HG03354 (cell line): ENCODE results near the gene ATP8A1.
"Not testable (repeated sequence)": the region's sequence is repeated elsewhere in the genome, so short reads cannot be mapped to it uniquely, and the experiment has no call there.

ENCODE experiments used
- ATAC-seq: cut with Tn5 transposase; IDR thresholded peaks from one replicate; pipeline ENCODE4 v1.9.1; 2021; ENCODE audit warnings: mild to moderate bottlenecking; ENCODE audit not compliant: unreplicated experiment, poor library complexity, severe bottlenecking

The ATP8A1 gene

GRCh38 chr4:42519803-42520417, 137.0 kb downstream of the ATP8A1 start:
- peak; percentile 78 for ATAC-seq

DNA sequence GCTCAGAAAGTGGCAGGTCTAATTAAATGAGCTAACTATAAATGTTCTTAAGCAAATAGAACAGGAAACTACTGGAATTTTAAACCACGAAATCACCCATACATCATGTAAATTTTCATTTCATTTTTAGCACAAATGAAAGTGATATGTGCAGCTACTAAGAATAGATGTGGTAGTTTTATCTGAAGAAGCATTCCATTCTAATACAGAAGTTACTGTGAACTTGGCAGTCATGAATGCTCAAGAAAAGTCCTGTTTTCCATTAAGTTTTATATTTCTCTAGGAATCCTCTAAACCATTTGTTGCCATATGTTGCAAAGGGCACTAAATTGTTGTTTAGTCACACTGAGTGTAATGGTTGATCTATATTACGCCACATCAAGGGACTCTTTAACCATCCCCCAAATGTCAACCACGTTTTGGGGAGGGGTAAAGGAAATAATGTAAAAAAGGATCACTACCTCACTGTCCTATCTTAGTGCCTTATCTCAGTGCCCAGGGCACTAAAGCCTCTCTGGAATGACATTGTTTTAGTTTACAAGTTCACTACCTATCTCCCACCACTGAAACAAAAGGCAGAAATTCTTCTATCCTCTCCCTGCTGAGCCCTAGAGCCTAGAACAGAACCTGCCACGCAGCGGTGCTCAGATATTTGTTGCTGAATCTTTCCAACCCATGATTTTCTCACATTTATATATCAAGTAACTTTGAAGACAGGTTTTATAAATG, 141.6 kb downstream of the ATP8A1 start:
- no peak for ATAC-seq

- ATAC-seq: no peak
Measured at GRCh38 chr4:42513748-42514492, 143.0 kb downstream of the ATP8A1 start.

DNA sequence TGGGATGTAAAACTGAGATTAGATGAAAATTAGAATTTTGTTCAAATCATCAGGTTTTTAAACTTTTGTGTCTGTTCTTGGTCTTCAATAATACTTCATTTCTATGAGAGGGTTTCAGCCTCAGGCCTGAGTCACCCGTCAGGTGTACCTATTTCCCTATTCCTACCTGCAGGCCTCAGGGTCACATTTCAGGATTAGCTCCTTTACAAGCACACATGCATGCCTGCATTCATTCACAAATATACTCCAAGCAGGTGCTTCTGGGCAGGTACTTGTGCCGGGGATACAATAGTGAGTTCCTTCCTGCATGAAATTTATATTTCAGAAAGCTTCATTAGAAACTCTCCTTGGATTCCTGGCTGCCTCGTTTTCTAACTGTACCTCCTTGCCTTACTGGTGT, 144.7 kb downstream of the ATP8A1 start:
- no peak for ATAC-seq

GRCh38 chr4:42510225-42510624, 146.7 kb downstream of the ATP8A1 start:
- no peak for ATAC-seq

DNA sequence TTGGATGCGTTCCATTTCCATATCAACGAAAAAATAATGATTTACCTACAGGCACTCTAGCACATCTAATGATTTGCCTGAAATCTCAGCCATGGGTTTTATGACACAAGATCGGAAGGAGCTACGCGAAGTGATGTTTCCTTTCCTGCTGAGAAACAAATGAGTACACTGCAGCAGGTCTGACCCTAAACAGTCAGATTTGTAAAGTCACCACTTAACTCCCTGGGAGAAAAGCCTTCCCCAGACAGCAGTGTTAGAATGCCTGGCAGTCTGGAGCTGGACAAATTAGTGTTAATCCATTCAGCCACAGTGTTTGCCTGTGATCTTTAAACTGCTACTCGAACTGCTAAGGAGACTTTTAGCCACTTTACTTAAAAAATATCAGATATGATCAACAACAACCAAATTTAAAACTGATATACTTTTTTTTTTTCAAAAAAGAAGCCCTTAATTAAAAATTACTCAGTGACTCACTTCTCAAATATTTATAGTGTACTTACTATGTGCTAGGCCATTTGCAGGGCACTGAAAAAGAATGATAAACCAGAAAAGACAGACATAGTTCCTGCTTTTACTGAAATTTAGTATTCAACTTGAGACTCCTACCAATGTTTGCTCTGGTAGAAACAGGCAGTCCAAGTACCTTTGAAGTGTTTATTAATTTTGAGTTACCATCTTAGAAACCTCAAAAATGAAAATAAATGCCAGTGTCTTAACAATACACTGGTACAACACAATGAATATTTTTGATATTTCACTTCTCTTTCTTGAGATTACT, 155.1 kb downstream of the ATP8A1 start:
- no peak for ATAC-seq

DNA sequence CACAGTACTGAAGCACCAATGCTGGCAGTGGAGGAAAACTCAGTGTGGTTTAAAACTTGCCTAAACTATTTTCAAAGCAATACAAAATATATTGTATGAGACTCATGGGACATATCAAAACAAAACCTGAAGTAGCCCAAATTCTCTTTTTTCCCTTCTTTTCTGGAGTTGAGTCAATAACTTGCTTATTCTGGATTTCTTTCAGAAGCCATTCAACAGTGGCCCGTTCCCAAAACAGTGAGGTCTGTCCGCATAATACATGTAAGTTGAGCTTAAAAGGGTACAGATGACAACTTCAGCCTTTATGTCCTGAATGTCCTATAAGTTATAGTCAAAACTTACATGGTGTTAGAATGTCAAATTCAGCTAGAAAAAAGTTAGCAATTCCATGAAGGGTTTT, 158.9 kb downstream of the ATP8A1 start:
- no peak for ATAC-seq

DNA sequence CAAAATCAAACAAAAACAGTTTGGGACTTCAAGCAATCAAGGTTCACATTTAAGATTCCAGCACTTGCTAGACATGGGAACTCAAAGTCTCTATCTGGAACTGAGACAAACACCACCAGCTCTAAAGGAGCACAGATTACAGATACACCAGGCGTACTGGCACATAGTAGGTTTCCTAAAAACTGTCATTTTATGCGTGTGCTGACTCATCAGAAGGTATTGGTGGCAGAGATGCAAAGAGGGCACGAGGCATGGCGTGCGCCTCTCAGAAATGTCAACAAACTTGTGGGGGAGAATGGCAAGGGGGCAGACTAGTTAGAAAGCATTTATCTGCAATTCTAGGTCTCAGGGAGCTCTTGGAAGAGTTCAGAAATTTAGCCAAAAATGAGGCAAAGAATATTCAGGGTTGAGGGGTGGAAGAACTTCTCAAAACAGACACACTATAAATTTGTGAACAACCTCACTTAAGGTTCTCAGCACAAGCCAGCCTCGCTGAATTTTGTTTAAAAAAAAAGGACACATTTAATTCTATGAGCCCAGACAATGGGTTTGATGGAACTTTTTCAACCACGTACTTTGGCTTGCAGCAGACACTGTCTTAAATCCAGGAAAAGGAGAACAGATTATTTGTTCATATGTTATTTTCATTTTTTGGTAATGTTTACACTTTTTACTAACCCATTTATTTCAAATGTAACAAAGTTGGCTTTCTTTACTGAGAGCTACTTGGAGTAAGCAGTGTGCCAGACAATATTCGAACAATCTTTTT, 159.6 kb downstream of the ATP8A1 start:
- no peak for ATAC-seq

- no peak for ATAC-seq
Measured at GRCh38 chr4:42492962-42493361, 163.9 kb downstream of the ATP8A1 start.

- ATAC-seq: no peak
Measured at GRCh38 chr4:42490015-42490414, 166.9 kb downstream of the ATP8A1 start.

DNA sequence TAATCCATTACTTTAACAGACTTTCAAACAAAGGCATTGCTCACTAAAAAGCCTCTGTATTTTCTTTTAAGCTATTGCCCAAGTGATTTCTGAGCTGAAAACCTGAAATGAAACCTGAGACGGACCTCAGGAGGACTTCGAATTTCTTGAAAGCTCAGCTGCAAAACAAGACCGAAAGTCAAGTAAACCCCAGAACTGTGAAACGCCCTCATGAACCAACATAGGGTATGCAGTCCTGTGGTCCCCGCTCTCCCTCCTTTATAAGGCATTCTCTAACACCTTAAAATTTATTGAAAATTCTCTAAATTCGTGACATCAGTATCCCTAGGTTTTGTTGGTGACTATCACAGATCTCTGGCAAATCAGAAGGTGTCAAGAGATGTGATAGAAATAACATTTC, 167.8 kb downstream of the ATP8A1 start:
- peak; percentile 82 for ATAC-seq

DNA sequence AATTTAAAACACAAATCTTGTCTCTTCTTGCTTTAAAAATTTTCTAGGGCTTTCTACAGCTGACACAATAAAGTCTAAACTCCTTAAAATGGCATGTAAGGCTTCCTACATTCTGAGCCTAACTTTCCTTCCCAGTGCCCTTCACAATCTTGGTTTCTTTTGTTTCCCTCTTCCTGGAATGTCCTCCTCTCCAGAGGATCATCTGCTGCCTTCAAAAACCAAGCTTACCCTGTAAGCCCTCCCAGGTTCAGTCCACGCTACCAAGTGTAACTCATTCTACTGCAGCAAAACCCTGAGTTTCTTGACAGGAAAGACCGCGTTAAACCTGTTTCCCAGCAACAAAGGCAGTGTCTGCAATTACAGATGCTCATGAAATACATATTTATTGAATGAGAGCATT, 168.4 kb downstream of the ATP8A1 start:
- ATAC-seq: peak; percentile 19

GRCh38 chr4:42488114-42488513, 168.8 kb downstream of the ATP8A1 start:
- ATAC-seq: peak; percentile 85

DNA sequence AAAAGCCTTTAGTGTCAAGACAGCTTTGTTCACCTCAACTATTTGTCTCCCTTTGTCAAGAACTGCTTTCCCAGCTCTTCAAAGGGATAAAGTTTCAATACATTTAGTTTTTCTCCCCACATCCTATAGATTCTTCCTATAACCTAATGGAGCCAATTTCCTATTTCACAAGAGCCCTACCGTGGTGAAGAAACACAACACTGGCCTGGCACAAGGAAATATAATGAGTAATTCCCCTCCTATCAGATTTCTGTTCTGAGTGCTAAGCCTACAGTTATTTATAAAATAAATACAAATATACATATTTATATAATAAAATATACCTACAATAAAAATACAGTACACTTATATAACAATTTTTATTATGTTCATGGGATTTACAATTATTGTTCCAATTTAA, 169.7 kb downstream of the ATP8A1 start:
- no peak for ATAC-seq

GRCh38 chr4:42486156-42486555, 170.7 kb downstream of the ATP8A1 start:
- not testable (repeated sequence) for ATAC-seq

- ATAC-seq: no peak
Measured at GRCh38 chr4:42484630-42485029, 172.3 kb downstream of the ATP8A1 start.

DNA sequence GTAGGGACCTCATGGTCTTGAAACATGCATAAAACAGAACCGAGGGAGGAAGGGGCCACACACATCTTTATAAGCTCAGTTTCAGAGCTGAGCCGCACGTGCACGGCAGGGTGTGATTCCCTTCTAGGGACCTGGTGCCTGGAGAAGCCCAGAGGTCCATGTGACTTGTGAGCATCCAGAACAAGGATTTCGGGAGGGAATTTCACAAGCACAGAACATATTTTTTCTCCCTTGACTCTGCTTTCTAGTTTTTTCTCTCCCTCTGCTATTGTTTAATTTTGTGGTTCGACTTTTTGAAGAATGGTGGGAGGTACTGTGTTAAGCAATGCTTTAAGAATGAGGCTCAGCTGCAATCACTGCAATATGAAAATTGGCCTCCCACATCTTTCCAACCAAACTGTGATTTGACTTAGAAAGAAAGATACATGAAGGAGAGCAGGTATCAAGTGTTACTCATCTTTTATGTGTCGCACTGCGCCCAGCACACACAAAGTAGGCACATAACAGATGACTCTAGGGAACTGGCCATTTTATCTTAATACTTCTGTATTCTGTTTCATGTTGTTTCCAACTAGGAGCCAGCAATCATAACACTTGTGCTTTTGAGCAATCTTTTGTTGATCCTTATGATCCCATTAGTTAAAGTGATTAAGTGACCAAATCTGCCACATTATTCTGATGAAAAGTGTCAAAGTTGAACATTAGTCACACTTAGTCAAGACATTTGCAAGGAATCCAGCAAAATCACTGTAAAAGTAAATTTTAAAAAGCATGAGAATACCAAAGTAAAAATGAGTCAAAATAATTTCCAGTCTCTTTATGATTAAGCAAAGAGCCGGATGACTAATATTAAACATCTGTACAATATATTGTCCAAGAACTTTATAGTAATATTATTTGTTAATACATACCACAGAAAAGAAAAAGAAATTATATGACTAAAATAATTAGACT, 173.2 kb downstream of the ATP8A1 start:
- ATAC-seq: no peak

- ATAC-seq: no peak
Measured at GRCh38 chr4:42482516-42483327, 174.2 kb downstream of the ATP8A1 start.
